Panc1 (cell line): Measurements from ENCODE around the gene KBTBD12. TPM values are rescaled to one million over a fixed set of nuclear protein-coding genes. Genes with fewer than 3 reads are reported as not detected.

Experiments used
- ATAC-seq: fragments of 200-7000 bp; cut with Tn5 transposase; 2 replicates; pipeline ENCODE4 v1.9.1; 2020; ENCODE audit warnings: mild to moderate bottlenecking, moderate library complexity
- BruUV-seq: library from RNA; stranded (reverse); fragments of 400-500 nt; replicated peaks from 2 replicates; lab custom pipeline; 2021; lab: Mats Ljungman, UMichigan
- CTCF ChIA-PET: fragments of 300-600 bp; sonication (Branson Sonifier 250); formaldehyde crosslinking; loops from one replicate; lab custom pipeline; 2022; ENCODE audit warnings: antibody characterized with exemption; lab: Charles Lee
- POLR2A ChIA-PET: fragments of 300-600 bp; sonication (Branson Sonifier 250); formaldehyde crosslinking; loops from one replicate; lab custom pipeline; 2022; ENCODE audit warnings: antibody characterized with exemption; lab: Charles Lee
- DNase-seq: peaks from one replicate; pipeline ENCODE4 v3.0.0-alpha.2; 2010; ENCODE audit warnings: low read depth, low spot score
- H3K27ac ChIP-seq: 2 replicates; pipeline ENCODE4 v1.5.1; 2011; ENCODE audit warnings: mild to moderate bottlenecking, low read length, inconsistent platforms
- H3K27me3 ChIP-seq: fragments of 200-500 bp; sonication (Bioruptor generic); 2 replicates; pipeline ENCODE4 v1.6.0; 2014; ENCODE audit warnings: low read length, inconsistent platforms; ENCODE audit not compliant: control insufficient read depth, insufficient read depth
- H3K36me3 ChIP-seq: fragments of 200-500 bp; sonication (Bioruptor generic); 2 replicates; pipeline ENCODE4 v1.5.1; 2014; ENCODE audit warnings: inconsistent platforms, mild to moderate bottlenecking, low read length, moderate library complexity; ENCODE audit not compliant: control insufficient read depth, insufficient read depth
- H3K4me1 ChIP-seq: 2 replicates; pipeline ENCODE4 v1.5.1; 2011; ENCODE audit warnings: inconsistent platforms, mild to moderate bottlenecking, low read length, moderate library complexity; ENCODE audit not compliant: control insufficient read depth, insufficient read depth
- H3K4me3 ChIP-seq, 2 experiments: 2 replicates each; pipeline ENCODE4 v1.5.1; 2011 to 2012; ENCODE audit warnings: low read depth in 2 of 2, low read length in 2 of 2, mild to moderate bottlenecking in 2 of 2, inconsistent platforms in 1 of 2, moderate library complexity in 1 of 2
- H3K9me3 ChIP-seq: fragments of 200-500 bp; sonication (Bioruptor generic); 2 replicates; pipeline ENCODE4 v1.5.1; 2014; ENCODE audit warnings: low read depth, mild to moderate bottlenecking, inconsistent platforms, low read length, moderate library complexity; ENCODE audit not compliant: control insufficient read depth, insufficient read depth
- POLR2AphosphoS5 ChIP-seq: IDR thresholded peaks from 2 replicates; pipeline ENCODE4 v1.6.1; 2012; ENCODE audit warnings: mild to moderate bottlenecking, low read depth, low read length, moderate library complexity
- SIN3A ChIP-seq: IDR thresholded peaks from 2 replicates; pipeline ENCODE4 v1.6.1; 2012; ENCODE audit warnings: low read depth, mild to moderate bottlenecking, low read length, moderate library complexity, borderline replicate concordance; ENCODE audit not compliant: insufficient read depth
- TCF7L2 ChIP-seq: IDR thresholded peaks from 2 replicates; pipeline ENCODE4 v1.6.1; 2011; ENCODE audit warnings: mild to moderate bottlenecking, low read depth, low read length, inconsistent platforms
- in situ Hi-C: cut with HindIII; loops from 2 replicates; pipeline ENCODE4 v1.10.0; 2016; ENCODE audit warnings: low sequenced_read_pairs, low pct_unique_long_range_greater_than_20kb
- intact Hi-C: fragments of 100-400 bp; cut with micrococcal nuclease; formaldehyde crosslinking; loops from one replicate; pipeline ENCODE4 v1.10.0; 2022; ENCODE audit not compliant: unreplicated experiment
- total RNA-seq: library from RNA; stranded (reverse); gene quantifications from one replicate; pipeline ENCODE4 v1.2.1, GENCODE V29; 2021; ENCODE audit not compliant: unreplicated experiment
- TF ChIP-seq, protein P1 (sequence below): fragments of 450-650 bp; IDR thresholded peaks from 2 replicates; pipeline ENCODE4 v1.5.1; 2017; ENCODE audit warnings: mild to moderate bottlenecking
- TF ChIP-seq, protein P2 (sequence below), 2 experiments: IDR thresholded peaks; 2 replicates each; pipeline ENCODE4 v1.6.1; 2011 to 2012; ENCODE audit warnings: low read depth in 2 of 2, control low read depth in 1 of 2, low read length in 1 of 2, mild to moderate bottlenecking in 1 of 2, moderate library complexity in 1 of 2; ENCODE audit not compliant: insufficient read depth in 1 of 2

KBTBD12 gene
- total RNA-seq, 1 experiment from 2014 or later, result 0.28 TPM

GRCh38 chr3:127987309-127987995, 72.4 kb downstream of the KBTBD12 start:
- no peak for ATAC-seq
- CTCF ChIA-PET, result no interaction called here

GRCh38 chr3:127988770-127989557, 73.9 kb downstream of the KBTBD12 start:
- intact Hi-C loops (no loop called here), in situ Hi-C loops (no loop called here)
- TF ChIP-seq SIN3A, result no peak
- TF ChIP-seq TCF7L2, result peak; percentile 67
- Histone ChIP-seq H3K27ac (no peak overlapping the region), H3K4me1 (0 out of 2 replicates have a peak, but pooled peaks cover 3% of the 10 kb centered on the region), H3K36me3 (no peaks in the 10 kb centered on the region), H3K27me3 (no peaks in the 10 kb centered on the region), H3K9me3 (no peaks in the 10 kb centered on the region), H3K4me3 (no peak overlapping the region)
- ChIA-PET POLR2A (no interaction called here), CTCF (no interaction called here)
- no TSS peak for BruUV-seq
- ATAC-seq, result peak; percentile 86
- DNase-seq, result peak; percentile 15

More at GRCh38 chr3:127987309-127987995, 72.4 kb downstream of the KBTBD12 start:
- no TSS peak for BruUV-seq
- Histone ChIP-seq H3K4me3 (no peak overlapping the region), H3K4me1 (0 out of 2 replicates have a peak, but pooled peaks cover 3% of the 10 kb centered on the region), H3K9me3 (no peaks in the 10 kb centered on the region), H3K36me3 (no peaks in the 10 kb centered on the region), H3K27me3 (no peaks in the 10 kb centered on the region), H3K27ac (no peak overlapping the region)
- TF ChIP-seq SIN3A, result no peak
- TF ChIP-seq TCF7L2, result no peak
- TF ChIP-seq, protein P1, sequence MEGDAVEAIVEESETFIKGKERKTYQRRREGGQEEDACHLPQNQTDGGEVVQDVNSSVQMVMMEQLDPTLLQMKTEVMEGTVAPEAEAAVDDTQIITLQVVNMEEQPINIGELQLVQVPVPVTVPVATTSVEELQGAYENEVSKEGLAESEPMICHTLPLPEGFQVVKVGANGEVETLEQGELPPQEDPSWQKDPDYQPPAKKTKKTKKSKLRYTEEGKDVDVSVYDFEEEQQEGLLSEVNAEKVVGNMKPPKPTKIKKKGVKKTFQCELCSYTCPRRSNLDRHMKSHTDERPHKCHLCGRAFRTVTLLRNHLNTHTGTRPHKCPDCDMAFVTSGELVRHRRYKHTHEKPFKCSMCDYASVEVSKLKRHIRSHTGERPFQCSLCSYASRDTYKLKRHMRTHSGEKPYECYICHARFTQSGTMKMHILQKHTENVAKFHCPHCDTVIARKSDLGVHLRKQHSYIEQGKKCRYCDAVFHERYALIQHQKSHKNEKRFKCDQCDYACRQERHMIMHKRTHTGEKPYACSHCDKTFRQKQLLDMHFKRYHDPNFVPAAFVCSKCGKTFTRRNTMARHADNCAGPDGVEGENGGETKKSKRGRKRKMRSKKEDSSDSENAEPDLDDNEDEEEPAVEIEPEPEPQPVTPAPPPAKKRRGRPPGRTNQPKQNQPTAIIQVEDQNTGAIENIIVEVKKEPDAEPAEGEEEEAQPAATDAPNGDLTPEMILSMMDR, result no peak
- DNase-seq, result no peak
- POLR2A ChIA-PET, result interaction anchor here (0.6 to 0.9 kb wide), 2 partner anchors 10 to 225 kb away, joined by 4 to 7 read pairs; no protein-coding TSS in a partner anchor
- in situ Hi-C loops, result no loop called here
- intact Hi-C loops, result no loop called here

DNA sequence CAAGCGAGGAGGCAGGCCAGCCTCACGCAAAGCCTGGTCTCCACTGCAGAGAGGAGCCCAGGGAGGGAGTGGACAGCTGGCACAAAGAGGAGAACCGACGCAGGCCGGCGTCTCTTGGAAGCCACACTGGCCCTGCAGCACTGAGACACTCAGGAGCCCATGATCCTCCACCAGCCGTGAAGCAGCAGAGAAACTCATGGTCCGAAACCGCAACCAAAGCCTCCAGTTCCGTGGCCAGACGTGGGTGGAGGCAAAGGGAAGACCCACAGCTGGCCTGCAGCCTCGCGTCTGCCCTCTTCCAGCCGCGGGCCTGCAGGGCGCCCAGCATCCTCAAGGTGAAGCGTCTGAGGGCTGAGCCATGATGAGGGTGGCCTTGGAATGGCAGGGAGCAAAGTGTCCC, 75.0 kb downstream of the KBTBD12 start:
- ChIA-PET CTCF (no interaction called here), POLR2A (interaction anchor here (0.6 kb wide), 1 partner anchor 286 kb away, joined by 3 read pairs; no protein-coding TSS in a partner anchor)
- H3K4me1 ChIP-seq, result 0 out of 2 replicates have a peak, but pooled peaks cover 3% of the 10 kb centered on the region
- no peak for TF ChIP-seq TCF7L2
- TF ChIP-seq, protein P1, result no peak
- TF ChIP-seq POLR2AphosphoS5, result no peak
- no peak for TF ChIP-seq SIN3A
- TF ChIP-seq, protein P2, sequence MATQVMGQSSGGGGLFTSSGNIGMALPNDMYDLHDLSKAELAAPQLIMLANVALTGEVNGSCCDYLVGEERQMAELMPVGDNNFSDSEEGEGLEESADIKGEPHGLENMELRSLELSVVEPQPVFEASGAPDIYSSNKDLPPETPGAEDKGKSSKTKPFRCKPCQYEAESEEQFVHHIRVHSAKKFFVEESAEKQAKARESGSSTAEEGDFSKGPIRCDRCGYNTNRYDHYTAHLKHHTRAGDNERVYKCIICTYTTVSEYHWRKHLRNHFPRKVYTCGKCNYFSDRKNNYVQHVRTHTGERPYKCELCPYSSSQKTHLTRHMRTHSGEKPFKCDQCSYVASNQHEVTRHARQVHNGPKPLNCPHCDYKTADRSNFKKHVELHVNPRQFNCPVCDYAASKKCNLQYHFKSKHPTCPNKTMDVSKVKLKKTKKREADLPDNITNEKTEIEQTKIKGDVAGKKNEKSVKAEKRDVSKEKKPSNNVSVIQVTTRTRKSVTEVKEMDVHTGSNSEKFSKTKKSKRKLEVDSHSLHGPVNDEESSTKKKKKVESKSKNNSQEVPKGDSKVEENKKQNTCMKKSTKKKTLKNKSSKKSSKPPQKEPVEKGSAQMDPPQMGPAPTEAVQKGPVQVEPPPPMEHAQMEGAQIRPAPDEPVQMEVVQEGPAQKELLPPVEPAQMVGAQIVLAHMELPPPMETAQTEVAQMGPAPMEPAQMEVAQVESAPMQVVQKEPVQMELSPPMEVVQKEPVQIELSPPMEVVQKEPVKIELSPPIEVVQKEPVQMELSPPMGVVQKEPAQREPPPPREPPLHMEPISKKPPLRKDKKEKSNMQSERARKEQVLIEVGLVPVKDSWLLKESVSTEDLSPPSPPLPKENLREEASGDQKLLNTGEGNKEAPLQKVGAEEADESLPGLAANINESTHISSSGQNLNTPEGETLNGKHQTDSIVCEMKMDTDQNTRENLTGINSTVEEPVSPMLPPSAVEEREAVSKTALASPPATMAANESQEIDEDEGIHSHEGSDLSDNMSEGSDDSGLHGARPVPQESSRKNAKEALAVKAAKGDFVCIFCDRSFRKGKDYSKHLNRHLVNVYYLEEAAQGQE (IDR thresholded peaks at IDR 0.05; ENCODE audit: insufficient read depth in 1 of 2, low read depth in 2 of 2, low read length in 1 of 2), result no peak
- no peaks in the 10 kb centered on the region for H3K27me3 ChIP-seq
- H3K36me3 ChIP-seq, result no peaks in the 10 kb centered on the region
- H3K4me3 ChIP-seq, result no peak overlapping the region
- ATAC-seq (no peak), DNase-seq (no peak)
- intact Hi-C loops, result no loop called here
- no TSS peak for BruUV-seq
- in situ Hi-C loops, result no loop called here
- no peaks in the 10 kb centered on the region for H3K9me3 ChIP-seq
- H3K27ac ChIP-seq, result no peak overlapping the region
